Measurements from ENCODE around the gene ADORA2A.

The ADORA2A gene

DNA sequence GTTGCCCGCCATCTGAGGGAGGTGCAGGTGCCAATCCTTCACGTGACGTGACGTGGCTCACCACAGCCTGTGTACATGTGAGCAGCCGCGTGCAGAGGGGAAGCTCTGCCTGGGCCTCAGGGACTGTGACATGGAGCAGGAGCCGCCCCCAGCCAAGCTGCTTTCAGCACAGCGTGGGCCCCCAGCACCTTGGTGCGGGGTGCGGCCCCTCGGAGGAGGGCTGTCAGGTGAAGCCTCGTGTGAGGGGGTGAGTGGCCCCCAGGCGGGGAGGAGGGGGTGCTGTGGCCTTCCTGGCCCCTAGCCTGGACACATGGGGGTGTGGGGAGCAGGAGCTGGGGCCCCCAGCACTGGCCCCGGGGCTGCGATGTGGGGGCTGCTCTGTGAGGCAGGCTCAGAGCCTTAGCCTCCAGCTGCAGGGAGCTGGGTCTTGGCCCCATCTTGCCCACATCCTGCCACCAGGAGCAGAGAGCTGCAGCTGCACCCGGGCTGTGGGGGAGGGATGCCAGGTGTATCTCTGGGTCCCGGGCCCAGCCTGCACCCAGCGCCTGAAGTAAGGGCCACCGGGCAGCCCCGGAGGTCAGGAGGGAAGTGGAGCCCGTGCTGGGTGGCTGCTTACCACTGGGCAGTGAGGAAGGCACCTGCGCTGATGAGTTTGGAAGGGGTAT, at the start of gene ADORA2A:
TSS of gene ADORA2A (plus strand) at position 100 of the 665 bp plus-strand sequence. CDS start 5,806 bp downstream, outside the sequence.
- H3K27ac ChIP-seq, result no peak within 1 kb of the TSS
- no peak for TF ChIP-seq CTCF (conservative IDR thresholded peaks at IDR 0.05)

- TF ChIP-seq CTCF (conservative IDR thresholded peaks at IDR 0.05), result no peak
- no peak overlapping the region for H3K27ac ChIP-seq
Observed at GRCh38 chr22:24379536-24379935, 47.9 kb upstream of the ADORA2A start.

- no peak overlapping the region for H3K27ac ChIP-seq
- no peak for TF ChIP-seq CTCF (conservative IDR thresholded peaks at IDR 0.05)
Observed at GRCh38 chr22:24380220-24380904, 47.0 kb upstream of the ADORA2A start.

- no peak overlapping the region for H3K27ac ChIP-seq
- no peak for TF ChIP-seq CTCF (conservative IDR thresholded peaks at IDR 0.05)
Observed at GRCh38 chr22:24380905-24381230, 46.5 kb upstream of the ADORA2A start.

- no peak for TF ChIP-seq CTCF (conservative IDR thresholded peaks at IDR 0.05)
- no peak overlapping the region for H3K27ac ChIP-seq
Observed at GRCh38 chr22:24383061-24383460, 44.3 kb upstream of the ADORA2A start.

GRCh38 chr22:24384131-24384530, 43.3 kb upstream of the ADORA2A start:
- TF ChIP-seq CTCF (conservative IDR thresholded peaks at IDR 0.05), result no peak
- no peak overlapping the region for H3K27ac ChIP-seq

GRCh38 chr22:24386937-24387471, 40.4 kb upstream of the ADORA2A start:
- TF ChIP-seq CTCF (conservative IDR thresholded peaks at IDR 0.05), result no peak
- H3K27ac ChIP-seq, result peak overlapping the region; percentile 27

Data from VCaP (cell line).